Astrocyte (in vitro differentiated cells and primary cell): ENCODE data around the gene C7. TPM values are rescaled to one million over a fixed set of nuclear protein-coding genes. Genes with fewer than 3 reads are reported as not detected.

Experiments used
- DNase-seq: peaks from one replicate; pipeline ENCODE4 v3.0.0-alpha.2; 2010; ENCODE audit warnings: low read depth
- FAIRE-seq: peaks from 2 replicates; lab custom pipeline; 2011; peaks lifted over from hg19 to GRCh38; lab: Jason Lieb, UNC
- H2AFZ ChIP-seq: 2 replicates; pipeline ENCODE4 v1.6.0; 2012; ENCODE audit warnings: low read depth, low read length, inconsistent platforms
- H3K27ac ChIP-seq: 2 replicates; pipeline ENCODE4 v1.5.1; 2011; ENCODE audit warnings: low read depth, low read length, inconsistent platforms
- H3K27me3 ChIP-seq: 2 replicates; pipeline ENCODE4 v1.6.0; 2011; ENCODE audit warnings: low read length, inconsistent platforms; ENCODE audit not compliant: insufficient read depth
- H3K36me3 ChIP-seq: 2 replicates; pipeline ENCODE4 v1.5.1; 2011; ENCODE audit warnings: low read length, inconsistent platforms; ENCODE audit not compliant: insufficient read depth
- H3K4me1 ChIP-seq: 2 replicates; pipeline ENCODE4 v1.5.1; 2011; ENCODE audit warnings: low read length, inconsistent platforms; ENCODE audit not compliant: insufficient read depth
- H3K4me2 ChIP-seq: 2 replicates; pipeline ENCODE4 v1.6.0; 2012; ENCODE audit warnings: low read length, inconsistent platforms
- H3K4me3 ChIP-seq: 2 replicates; pipeline ENCODE4 v1.5.1; 2011; ENCODE audit warnings: low read depth, mild to moderate bottlenecking, low read length, inconsistent platforms; ENCODE audit not compliant: insufficient read depth
- H3K79me2 ChIP-seq: 2 replicates; pipeline ENCODE4 v1.6.0; 2012; ENCODE audit warnings: mild to moderate bottlenecking, low read length, inconsistent platforms; ENCODE audit not compliant: insufficient read depth
- H3K9ac ChIP-seq: 2 replicates; pipeline ENCODE4 v1.6.0; 2012; ENCODE audit warnings: mild to moderate bottlenecking, low read length, inconsistent platforms
- H3K9me3 ChIP-seq: 2 replicates; pipeline ENCODE4 v1.5.1; 2012; ENCODE audit warnings: low read depth, mild to moderate bottlenecking, low read length, inconsistent platforms; ENCODE audit not compliant: insufficient read depth
- H4K20me1 ChIP-seq: 2 replicates; pipeline ENCODE4 v1.6.0; 2012; ENCODE audit warnings: low read length, inconsistent platforms; ENCODE audit not compliant: insufficient read depth
- H3K27ac Mint-ChIP-seq: one replicate; pipeline ENCODE4 v1.8.0; 2021; ENCODE audit warnings: mild to moderate bottlenecking, mixed read lengths; ENCODE audit not compliant: unreplicated experiment
- H3K27me3 Mint-ChIP-seq: one replicate; pipeline ENCODE4 v1.8.0; 2021; ENCODE audit warnings: low read depth, mixed read lengths; ENCODE audit not compliant: unreplicated experiment
- H3K36me3 Mint-ChIP-seq: one replicate; pipeline ENCODE4 v1.8.0; 2021; ENCODE audit warnings: low read depth, mixed read lengths; ENCODE audit not compliant: unreplicated experiment
- H3K4me1 Mint-ChIP-seq: one replicate; pipeline ENCODE4 v1.8.0; 2021; ENCODE audit warnings: low read depth, mixed read lengths; ENCODE audit not compliant: unreplicated experiment
- H3K4me3 Mint-ChIP-seq: one replicate; pipeline ENCODE4 v1.8.0; 2021; ENCODE audit warnings: mild to moderate bottlenecking, moderate library complexity, mixed read lengths; ENCODE audit not compliant: unreplicated experiment
- H3K9me3 Mint-ChIP-seq: one replicate; pipeline ENCODE4 v1.8.0; 2021; ENCODE audit warnings: mild to moderate bottlenecking, mixed read lengths; ENCODE audit not compliant: unreplicated experiment
- CTCF ChIP-seq: IDR thresholded peaks from 2 replicates; pipeline ENCODE4 v1.5.1; 2011; ENCODE audit warnings: low read depth, mild to moderate bottlenecking, inconsistent platforms, low read length, moderate library complexity; ENCODE audit not compliant: insufficient read depth
- EZH2 ChIP-seq: IDR thresholded peaks from 2 replicates; pipeline ENCODE4 v1.6.1; 2012; ENCODE audit warnings: mild to moderate bottlenecking, low read length, inconsistent platforms; ENCODE audit not compliant: insufficient read depth
- total RNA-seq: library from RNA; stranded (reverse); gene quantifications from 2 replicates; pipeline ENCODE4 v1.2.1, GENCODE V29; 2021

Gene C7
- total RNA-seq, 1 donor from 2014 or later: 0.66 TPM

GRCh38 chr5:40991168-40991980 lies 82.1 kb downstream of the C7 start:
- no peak overlapping the region for H3K4me3 Mint-ChIP-seq
- H3K9ac ChIP-seq: peak overlapping the region; percentile 30
- H3K79me2 ChIP-seq: no peaks in the 10 kb centered on the region
- H4K20me1 ChIP-seq: no peaks in the 10 kb centered on the region
- H3K4me2 ChIP-seq: peak overlapping the region; percentile 27
- FAIRE-seq (no peak), DNase-seq (peak; percentile 61)
- no peaks in the 10 kb centered on the region for H3K36me3 ChIP-seq
- H3K9me3 ChIP-seq: no peaks in the 10 kb centered on the region
- H3K27me3 ChIP-seq: no peaks in the 10 kb centered on the region
- H3K4me1 Mint-ChIP-seq: peaks cover 25% of the 10 kb centered on the region
- H3K4me3 ChIP-seq: no peak overlapping the region
- H3K36me3 Mint-ChIP-seq: no peaks in the 10 kb centered on the region
- H3K4me1 ChIP-seq: peaks cover 13% of the 10 kb centered on the region
- peak overlapping the region; percentile 20 for H3K27ac Mint-ChIP-seq
- H3K9me3 Mint-ChIP-seq: peaks cover 5% of the 10 kb centered on the region
- H3K27ac ChIP-seq: peak overlapping the region; percentile 34
- H2AFZ ChIP-seq: no peak overlapping the region
- TF ChIP-seq CTCF: no peak
- TF ChIP-seq EZH2: no peak
- no peaks in the 10 kb centered on the region for H3K27me3 Mint-ChIP-seq

GRCh38 chr5:40991981-40992559 lies 82.8 kb downstream of the C7 start:
- Mint-ChIP-seq H3K9me3 (peaks cover 3% of the 10 kb centered on the region), H3K4me1 (peaks cover 20% of the 10 kb centered on the region), H3K4me3 (no peak overlapping the region), H3K27ac (no peak overlapping the region), H3K36me3 (no peaks in the 10 kb centered on the region), H3K27me3 (no peaks in the 10 kb centered on the region)
- no peak for TF ChIP-seq CTCF
- TF ChIP-seq EZH2: no peak
- no peak for FAIRE-seq
- Histone ChIP-seq H4K20me1 (no peaks in the 10 kb centered on the region), H3K9me3 (no peaks in the 10 kb centered on the region), H3K4me1 (peaks cover 13% of the 10 kb centered on the region), H3K36me3 (no peaks in the 10 kb centered on the region), H3K27ac (no peak overlapping the region), H3K9ac (no peak overlapping the region), H3K27me3 (no peaks in the 10 kb centered on the region), H3K4me3 (no peak overlapping the region), H3K79me2 (no peaks in the 10 kb centered on the region), H3K4me2 (peak overlapping the region; percentile 27), H2AFZ (no peak overlapping the region)
- DNase-seq: no peak
